Endothelial cell (in vitro differentiated cells): ENCODE measurements around the gene NPSR1. TPM values are rescaled to one million over a fixed set of nuclear protein-coding genes. Genes with fewer than 3 reads are reported as not detected.
"Not testable (repeated sequence)": the region's sequence is repeated elsewhere in the genome, so short reads cannot be mapped to it uniquely, and the experiment has no call there.

ENCODE experiments used
- DNase-seq: peaks from one replicate; pipeline ENCODE4 v3.0.0; 2021; ENCODE audit warnings: low spot score
- H3K27ac Mint-ChIP-seq: one replicate; pipeline ENCODE4 v1.8.0; 2021; ENCODE audit warnings: mixed read lengths, inconsistent platforms; ENCODE audit not compliant: unreplicated experiment
- H3K27me3 Mint-ChIP-seq: one replicate; pipeline ENCODE4 v1.8.0; 2021; ENCODE audit warnings: mild to moderate bottlenecking, moderate library complexity, mixed read lengths, inconsistent platforms; ENCODE audit not compliant: unreplicated experiment
- H3K36me3 Mint-ChIP-seq: one replicate; pipeline ENCODE4 v1.8.0; 2021; ENCODE audit warnings: mild to moderate bottlenecking, low read depth, mixed read lengths, inconsistent platforms; ENCODE audit not compliant: unreplicated experiment
- H3K4me1 Mint-ChIP-seq: one replicate; pipeline ENCODE4 v1.8.0; 2021; ENCODE audit warnings: mild to moderate bottlenecking, mixed read lengths, inconsistent platforms; ENCODE audit not compliant: unreplicated experiment
- H3K4me3 Mint-ChIP-seq: one replicate; pipeline ENCODE4 v1.8.0; 2021; ENCODE audit warnings: mild to moderate bottlenecking, mixed read lengths, inconsistent platforms; ENCODE audit not compliant: unreplicated experiment
- H3K9me3 Mint-ChIP-seq: one replicate; pipeline ENCODE4 v1.8.0; 2021; ENCODE audit warnings: mixed read lengths, inconsistent platforms; ENCODE audit not compliant: unreplicated experiment
- CTCF ChIP-seq: fragments of 200-600 bp; sonication (generic); IDR thresholded peaks from one replicate; pipeline ENCODE4 v1.5.0; 2021; ENCODE audit warnings: antibody characterized with exemption; ENCODE audit not compliant: unreplicated experiment
- long read RNA-seq: library from polyadenylated mRNA; unstranded; transcript quantifications from one replicate; pipeline ENCODE4 v2.0.0, GENCODE V29; 2020; ENCODE audit not compliant: unreplicated experiment
- total RNA-seq: library from RNA; stranded (reverse); fragmentation: NEBNext Ultra II Directional; extraction: Animal tissue kit (Norgen Biotek cat#: 25700); gene quantifications from one replicate; pipeline ENCODE4 v1.2.1, GENCODE V29; 2021; ENCODE audit not compliant: unreplicated experiment

The NPSR1 gene
- total RNA-seq = not detected
- long read RNA-seq = 0 reads

- Mint-ChIP-seq H3K4me3 (no peak within 1 kb of the TSS), H3K27ac (no peak within 1 kb of the TSS), H3K9me3 (no peaks in the 10 kb centered on the region), H3K27me3 (peaks cover 2% of the 10 kb centered on the region), H3K36me3 (no peaks in the 10 kb centered on the region), H3K4me1 (no peaks in the 10 kb centered on the region)
- no peak for DNase-seq
- TF ChIP-seq CTCF = no peak
These were observed at the start of gene NPSR1 for GRCh38 chr7:34657632-34658268. Gene NPSR1 (plus strand): TSS chr7:34658218. CDS start chr7:34658413, 195 bp downstream.

- Mint-ChIP-seq H3K4me3 (no peak overlapping the region), H3K27me3 (no peaks in the 10 kb centered on the region), H3K36me3 (no peaks in the 10 kb centered on the region), H3K9me3 (no peaks in the 10 kb centered on the region), H3K4me1 (no peaks in the 10 kb centered on the region), H3K27ac (no peak overlapping the region)
- no peak for TF ChIP-seq CTCF
- no peak for DNase-seq
These were observed 45.4 kb upstream of the NPSR1 start for GRCh38 chr7:34612661-34613060.

- Mint-ChIP-seq H3K27me3 (no peaks in the 10 kb centered on the region), H3K4me1 (no peaks in the 10 kb centered on the region), H3K36me3 (no peaks in the 10 kb centered on the region), H3K27ac (no peak overlapping the region), H3K9me3 (no peaks in the 10 kb centered on the region), H3K4me3 (no peak overlapping the region)
- TF ChIP-seq CTCF = no peak
- no peak for DNase-seq
These were observed 37.6 kb upstream of the NPSR1 start for GRCh38 chr7:34620425-34620824.

GRCh38 chr7:34622182-34622581 is 35.8 kb upstream of the NPSR1 start:
- Mint-ChIP-seq H3K4me1 (no peaks in the 10 kb centered on the region), H3K4me3 (no peak overlapping the region), H3K27ac (no peak overlapping the region), H3K36me3 (no peaks in the 10 kb centered on the region), H3K27me3 (no peaks in the 10 kb centered on the region), H3K9me3 (no peaks in the 10 kb centered on the region)
- no peak for TF ChIP-seq CTCF
- DNase-seq = no peak

GRCh38 chr7:34622771-34623250 is 35.2 kb upstream of the NPSR1 start:
- Mint-ChIP-seq H3K4me1 (no peaks in the 10 kb centered on the region), H3K4me3 (no peak overlapping the region), H3K9me3 (no peaks in the 10 kb centered on the region), H3K36me3 (no peaks in the 10 kb centered on the region), H3K27ac (no peak overlapping the region), H3K27me3 (no peaks in the 10 kb centered on the region)
- TF ChIP-seq CTCF = no peak
- no peak for DNase-seq

- not testable (repeated sequence) for DNase-seq
These were observed 29.4 kb upstream of the NPSR1 start for GRCh38 chr7:34628618-34629017.

More at GRCh38 chr7:34628618-34629017, 29.4 kb upstream of the NPSR1 start:
- H3K4me3 Mint-ChIP-seq, H3K27me3 Mint-ChIP-seq, H3K4me1 Mint-ChIP-seq, H3K36me3 Mint-ChIP-seq, H3K9me3 Mint-ChIP-seq, H3K27ac Mint-ChIP-seq: not testable (repeated sequence)
